ENCODE results near the gene B4GALNT3.

The B4GALNT3 gene

GRCh38 chr12:565589-566105 is 105.9 kb downstream of the B4GALNT3 start:
- no peaks in the 10 kb centered on the region for H3K36me3 ChIP-seq (ENCODE audit: control insufficient read depth, insufficient read depth, low read length)
- H3K27me3 ChIP-seq (ENCODE audit: control insufficient read depth, insufficient read depth, low read length): no peaks in the 10 kb centered on the region
- no peaks in the 10 kb centered on the region for H3K4me1 ChIP-seq (ENCODE audit: control insufficient read depth, insufficient read depth, low read length)
- no peak overlapping the region for H3K27ac ChIP-seq (ENCODE audit: low read length)
- WGBS (ENCODE audit: insufficient coverage, insufficient read length): no CpG with 5 or more reads among the region's 21 CpGs
- no peak for DNase-seq (ENCODE audit: low read depth, low spot score)
- H3K9me3 ChIP-seq (ENCODE audit: control insufficient read depth, insufficient read depth, low read length): no peaks in the 10 kb centered on the region
- H3K4me3 ChIP-seq (ENCODE audit: low read length): no peak overlapping the region

GRCh38 chr12:568486-568885 is 108.7 kb downstream of the B4GALNT3 start:
- Histone ChIP-seq H3K36me3 (ENCODE audit: control insufficient read depth, insufficient read depth, low read length) (no peaks in the 10 kb centered on the region), H3K4me3 (ENCODE audit: low read length) (no peak overlapping the region), H3K27me3 (ENCODE audit: control insufficient read depth, insufficient read depth, low read length) (no peaks in the 10 kb centered on the region), H3K9me3 (ENCODE audit: control insufficient read depth, insufficient read depth, low read length) (no peaks in the 10 kb centered on the region), H3K4me1 (ENCODE audit: control insufficient read depth, insufficient read depth, low read length) (no peaks in the 10 kb centered on the region), H3K27ac (ENCODE audit: low read length) (no peak overlapping the region)
- no CpG with 5 or more reads among the region's 6 CpGs for WGBS (ENCODE audit: insufficient coverage, insufficient read length)
- DNase-seq (ENCODE audit: low read depth, low spot score): no peak

GRCh38 chr12:569091-569676 is 109.4 kb downstream of the B4GALNT3 start:
- Histone ChIP-seq H3K36me3 (ENCODE audit: control insufficient read depth, insufficient read depth, low read length) (no peaks in the 10 kb centered on the region), H3K27me3 (ENCODE audit: control insufficient read depth, insufficient read depth, low read length) (no peaks in the 10 kb centered on the region), H3K4me3 (ENCODE audit: low read length) (no peak overlapping the region), H3K4me1 (ENCODE audit: control insufficient read depth, insufficient read depth, low read length) (no peaks in the 10 kb centered on the region), H3K9me3 (ENCODE audit: control insufficient read depth, insufficient read depth, low read length) (no peaks in the 10 kb centered on the region), H3K27ac (ENCODE audit: low read length) (no peak overlapping the region)
- WGBS (ENCODE audit: insufficient coverage, insufficient read length): no CpG with 5 or more reads among the region's 6 CpGs
- DNase-seq (ENCODE audit: low read depth, low spot score): no peak

- Histone ChIP-seq H3K4me3 (ENCODE audit: low read length) (peak overlapping the region; percentile 63; the same call in 1 of the 2 replicates), H3K36me3 (ENCODE audit: control insufficient read depth, insufficient read depth, low read length) (no peaks in the 10 kb centered on the region), H3K9me3 (ENCODE audit: control insufficient read depth, insufficient read depth, low read length) (no peaks in the 10 kb centered on the region), H3K27me3 (ENCODE audit: control insufficient read depth, insufficient read depth, low read length) (no peaks in the 10 kb centered on the region), H3K27ac (ENCODE audit: low read length) (no peak overlapping the region), H3K4me1 (ENCODE audit: control insufficient read depth, insufficient read depth, low read length) (no peaks in the 10 kb centered on the region)
- DNase-seq (ENCODE audit: low read depth, low spot score): no peak
- no CpG with 5 or more reads among the region's 44 CpGs for WGBS (ENCODE audit: insufficient coverage, insufficient read length)
These were observed 110.2 kb downstream of the B4GALNT3 start for GRCh38 chr12:569803-570434.

- no peaks in the 10 kb centered on the region for H3K27me3 ChIP-seq (ENCODE audit: control insufficient read depth, insufficient read depth, low read length)
- no peaks in the 10 kb centered on the region for H3K4me1 ChIP-seq (ENCODE audit: control insufficient read depth, insufficient read depth, low read length)
- no CpG with 5 or more reads among the region's 22 CpGs for WGBS (ENCODE audit: insufficient coverage, insufficient read length)
- no peak for DNase-seq (ENCODE audit: low read depth, low spot score)
- H3K27ac ChIP-seq (ENCODE audit: low read length): no peak overlapping the region
- no peaks in the 10 kb centered on the region for H3K9me3 ChIP-seq (ENCODE audit: control insufficient read depth, insufficient read depth, low read length)
- H3K36me3 ChIP-seq (ENCODE audit: control insufficient read depth, insufficient read depth, low read length): no peaks in the 10 kb centered on the region
- peak overlapping the region; percentile 63; the same call in 1 of the 2 replicates for H3K4me3 ChIP-seq (ENCODE audit: low read length)
These were observed 110.7 kb downstream of the B4GALNT3 start for GRCh38 chr12:570435-570920.

- peak overlapping the region; percentile 63; the same call in 1 of the 2 replicates for H3K4me3 ChIP-seq (ENCODE audit: low read length)
- WGBS (ENCODE audit: insufficient coverage, insufficient read length): no CpG with 5 or more reads among the region's 22 CpGs
- DNase-seq (ENCODE audit: low read depth, low spot score): no peak
- H3K27me3 ChIP-seq (ENCODE audit: control insufficient read depth, insufficient read depth, low read length): no peaks in the 10 kb centered on the region
- H3K27ac ChIP-seq (ENCODE audit: low read length): no peak overlapping the region
- no peaks in the 10 kb centered on the region for H3K36me3 ChIP-seq (ENCODE audit: control insufficient read depth, insufficient read depth, low read length)
- H3K4me1 ChIP-seq (ENCODE audit: control insufficient read depth, insufficient read depth, low read length): no peaks in the 10 kb centered on the region
- no peaks in the 10 kb centered on the region for H3K9me3 ChIP-seq (ENCODE audit: control insufficient read depth, insufficient read depth, low read length)
These were observed 111.4 kb downstream of the B4GALNT3 start for GRCh38 chr12:570921-571794.

GRCh38 chr12:571795-572531 is 112.2 kb downstream of the B4GALNT3 start:
- no peak overlapping the region for H3K27ac ChIP-seq (ENCODE audit: low read length)
- no peaks in the 10 kb centered on the region for H3K27me3 ChIP-seq (ENCODE audit: control insufficient read depth, insufficient read depth, low read length)
- no peaks in the 10 kb centered on the region for H3K36me3 ChIP-seq (ENCODE audit: control insufficient read depth, insufficient read depth, low read length)
- no CpG with 5 or more reads among the region's 19 CpGs for WGBS (ENCODE audit: insufficient coverage, insufficient read length)
- no peaks in the 10 kb centered on the region for H3K4me1 ChIP-seq (ENCODE audit: control insufficient read depth, insufficient read depth, low read length)
- no peak overlapping the region for H3K4me3 ChIP-seq (ENCODE audit: low read length)
- no peaks in the 10 kb centered on the region for H3K9me3 ChIP-seq (ENCODE audit: control insufficient read depth, insufficient read depth, low read length)
- DNase-seq (ENCODE audit: low read depth, low spot score): no peak

GRCh38 chr12:572532-572899 is 112.8 kb downstream of the B4GALNT3 start:
- H3K9me3 ChIP-seq (ENCODE audit: control insufficient read depth, insufficient read depth, low read length): no peaks in the 10 kb centered on the region
- no peak for DNase-seq (ENCODE audit: low read depth, low spot score)
- H3K27me3 ChIP-seq (ENCODE audit: control insufficient read depth, insufficient read depth, low read length): no peaks in the 10 kb centered on the region
- H3K36me3 ChIP-seq (ENCODE audit: control insufficient read depth, insufficient read depth, low read length): no peaks in the 10 kb centered on the region
- H3K4me1 ChIP-seq (ENCODE audit: control insufficient read depth, insufficient read depth, low read length): no peaks in the 10 kb centered on the region
- WGBS (ENCODE audit: insufficient coverage, insufficient read length): no CpG with 5 or more reads among the region's 3 CpGs
- H3K27ac ChIP-seq (ENCODE audit: low read length): no peak overlapping the region
- H3K4me3 ChIP-seq (ENCODE audit: low read length): no peak overlapping the region

- no CpG with 5 or more reads among the region's 5 CpGs for WGBS (ENCODE audit: insufficient coverage, insufficient read length)
- Histone ChIP-seq H3K36me3 (ENCODE audit: control insufficient read depth, insufficient read depth, low read length) (no peaks in the 10 kb centered on the region), H3K4me1 (ENCODE audit: control insufficient read depth, insufficient read depth, low read length) (no peaks in the 10 kb centered on the region), H3K4me3 (ENCODE audit: low read length) (no peak overlapping the region), H3K27me3 (ENCODE audit: control insufficient read depth, insufficient read depth, low read length) (no peaks in the 10 kb centered on the region), H3K9me3 (ENCODE audit: control insufficient read depth, insufficient read depth, low read length) (no peaks in the 10 kb centered on the region), H3K27ac (ENCODE audit: low read length) (no peak overlapping the region)
- DNase-seq (ENCODE audit: low read depth, low spot score): no peak
These were observed 113.5 kb downstream of the B4GALNT3 start for GRCh38 chr12:573232-573631.
